NT2/D1 (cell line): Measurements from ENCODE around the gene ACO1.

Source experiments
- SUZ12 ChIP-seq: IDR thresholded peaks from 2 replicates; pipeline ENCODE4 v1.6.1; 2011; ENCODE audit not compliant: insufficient read length, insufficient read depth; ENCODE audit errors: extremely low read depth
- YY1 ChIP-seq: IDR thresholded peaks from 2 replicates; pipeline ENCODE4 v1.6.1; 2011; ENCODE audit not compliant: insufficient read length, insufficient read depth
- ZNF274 ChIP-seq: IDR thresholded peaks from 2 replicates; pipeline ENCODE4 v1.6.1; 2011; ENCODE audit warnings: mild to moderate bottlenecking, low read depth, low read length

DNA sequence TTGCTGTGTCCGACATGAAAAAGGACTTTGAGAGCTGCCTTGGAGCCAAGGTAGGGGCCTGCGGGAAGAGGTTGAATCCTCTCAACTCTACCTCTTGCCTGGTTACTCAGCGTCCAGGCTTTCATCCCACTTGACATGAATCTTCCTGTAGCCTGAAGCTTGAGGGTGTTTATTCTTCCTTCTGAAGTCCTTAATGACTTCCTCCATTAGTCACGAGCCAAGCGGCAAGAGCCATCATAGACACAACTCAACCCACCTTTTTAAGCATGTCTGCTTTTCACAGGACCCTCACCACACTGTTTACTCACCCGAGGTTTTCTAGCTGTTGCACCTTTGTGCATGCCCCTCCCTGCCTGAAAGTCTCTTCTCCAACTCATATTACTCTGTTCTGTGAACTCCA lies 40.2 kb downstream of the ACO1 start:
- no peak for TF ChIP-seq ZNF274
- TF ChIP-seq YY1: no peak
- no peak for TF ChIP-seq SUZ12
